HepG2 (cell line): ENCODE data around the gene SYNGR1. TPM values are rescaled to one million over a fixed set of nuclear protein-coding genes. Genes with fewer than 3 reads are reported as not detected.

Source experiments
- ATAC-seq: fragments of 200-7000 bp; cut with Tn5 transposase; 3 replicates; pipeline ENCODE4 v1.9.1; 2020; ENCODE audit warnings: mild to moderate bottlenecking, moderate library complexity
- BruUV-seq: library from RNA; stranded (reverse); fragments of 400-500 nt; replicated peaks from 2 replicates; lab custom pipeline; 2021; lab: Mats Ljungman, UMichigan
- CTCF ChIA-PET: fragments of 300-600 bp; formaldehyde crosslinking; extraction: SDS; loops from one replicate; lab custom pipeline; 2021; ENCODE audit warnings: low total read pairs, inconsistent platforms, low intra/inter-chr PET ratio; lab: Yijun Ruan, JAX
- POLR2A ChIA-PET: fragments of 350-600 bp; sonication (Branson Sonifier 250); formaldehyde crosslinking; loops from one replicate; lab custom pipeline; 2020; ENCODE audit warnings: antibody characterized with exemption, inconsistent platforms; lab: Yijun Ruan, JAX
- DNase-seq: peaks from one replicate; pipeline ENCODE4 v3.0.0-alpha.2; 2015; ENCODE audit warnings: low spot score
- FAIRE-seq: peaks from 3 replicates; lab custom pipeline; 2011; peaks lifted over from hg19 to GRCh38; lab: Jason Lieb, UNC
- H2AFZ ChIP-seq: one replicate; pipeline ENCODE4 v1.6.1; 2011; ENCODE audit warnings: low read length, inconsistent platforms
- H3K27ac ChIP-seq: fragments of 300-600 bp; 3 replicates; pipeline ENCODE4 v1.8.0; 2011; ENCODE audit warnings: mixed run types, mild to moderate bottlenecking, mixed read lengths, low read length, inconsistent platforms; ENCODE audit not compliant: insufficient read depth; ENCODE audit errors: extremely low read length
- H3K27me3 ChIP-seq, 2 experiments: fragments of 200-600 bp in 1 of 2; 2 replicates in 1 of 2; 3 replicates in 1 of 2; pipeline versions ENCODE4 v1.6.0 to v1.8.0; 2011; ENCODE audit warnings: low read length in 2 of 2, mild to moderate bottlenecking in 2 of 2, moderate library complexity in 2 of 2, inconsistent platforms in 1 of 2; ENCODE audit not compliant: insufficient read depth in 2 of 2, control insufficient read depth in 1 of 2
- H3K36me3 ChIP-seq, 2 experiments: fragments of 200-600 bp in 1 of 2; replicated peaks in 1 of 2; 2 replicates in 1 of 2; 3 replicates in 1 of 2; pipeline versions ENCODE4 v1.5.1 to v1.8.0; 2011; ENCODE audit warnings: low read length in 2 of 2, inconsistent platforms in 1 of 2; ENCODE audit not compliant: insufficient read depth in 2 of 2, control insufficient read depth in 1 of 2
- H3K4me1 ChIP-seq: 2 replicates; pipeline ENCODE4 v1.5.1; 2012; ENCODE audit warnings: low read length, inconsistent platforms; ENCODE audit not compliant: insufficient read depth
- H3K4me2 ChIP-seq: 2 replicates; pipeline ENCODE4 v1.6.0; 2011; ENCODE audit warnings: low read depth, low read length, inconsistent platforms
- H3K4me3 ChIP-seq, 3 experiments: fragments of 200-600 bp in 1 of 3; sonication (generic), shearing (Covaris generic) in 1 of 3; replicated peaks in 1 of 3; 2 replicates each; pipeline ENCODE4 v1.5.1; 2011 to 2016; ENCODE audit warnings: low read length in 3 of 3, inconsistent platforms in 2 of 3, low read depth in 2 of 3, mild to moderate bottlenecking in 2 of 3, control low read depth in 1 of 3, mixed read lengths in 1 of 3; ENCODE audit not compliant: insufficient read depth in 1 of 3
- H3K79me2 ChIP-seq: one replicate; pipeline ENCODE4 v1.6.1; 2011; ENCODE audit warnings: low read length, inconsistent platforms; ENCODE audit not compliant: insufficient read depth
- H3K9ac ChIP-seq: 2 replicates; pipeline ENCODE4 v1.6.0; 2011; ENCODE audit warnings: mild to moderate bottlenecking, low read depth, low read length, inconsistent platforms; ENCODE audit not compliant: insufficient read depth
- H3K9me3 ChIP-seq: 2 replicates; pipeline ENCODE4 v1.5.1; 2012; ENCODE audit warnings: mild to moderate bottlenecking, low read length
- H4K20me1 ChIP-seq: 2 replicates; pipeline ENCODE4 v1.6.0; 2011; ENCODE audit warnings: inconsistent platforms, mild to moderate bottlenecking, low read length, moderate library complexity; ENCODE audit not compliant: insufficient read depth
- GABPA ChIP-seq, 2 experiments: IDR thresholded peaks; 2 replicates each; pipeline ENCODE4 v1.6.1; 2011 to 2016; ENCODE audit warnings: low read depth in 2 of 2, low read length in 1 of 2, missing biosample characterization in 1 of 2, missing genetic modification characterization in 1 of 2
- HCFC1 ChIP-seq: fragments of 150-350 bp; IDR thresholded peaks from 2 replicates; pipeline ENCODE4 v1.6.1; 2014; ENCODE audit warnings: low read depth, low read length
- KLF6 ChIP-seq: IDR thresholded peaks from 2 replicates; pipeline ENCODE4 v1.8.0; 2016; ENCODE audit warnings: missing biosample characterization, missing genetic modification reagents
- KLF9 ChIP-seq: IDR thresholded peaks from 2 replicates; pipeline ENCODE4 v1.6.1; 2016; ENCODE audit warnings: low read depth
- MIER3 ChIP-seq: IDR thresholded peaks from 2 replicates; pipeline ENCODE4 v1.6.1; 2016; ENCODE audit warnings: missing compliant biosample characterization, borderline replicate concordance
- MZF1 ChIP-seq: sonication (generic); formaldehyde crosslinking; IDR thresholded peaks from 2 replicates; pipeline ENCODE4 v1.8.1; 2023; ENCODE audit warnings: mild to moderate bottlenecking, missing genetic modification reagents, borderline replicate concordance
- PTBP1 ChIP-seq: fragments of 200-400 bp; formaldehyde crosslinking; IDR thresholded peaks from 2 replicates; pipeline ENCODE4 v1.6.1; 2018; ENCODE audit warnings: low read length, low read depth; ENCODE audit not compliant: poor library complexity, severe bottlenecking
- SSRP1 ChIP-seq: IDR thresholded peaks from 2 replicates; pipeline ENCODE4 v1.6.1; 2016; ENCODE audit warnings: control low read depth
- ZNF121 ChIP-seq: sonication (generic); formaldehyde crosslinking; IDR thresholded peaks from 2 replicates; pipeline ENCODE4 v1.5.0; 2020; ENCODE audit warnings: mild to moderate bottlenecking, missing genetic modification reagents
- ZNF331 ChIP-seq: sonication (generic); formaldehyde crosslinking; IDR thresholded peaks from 2 replicates; pipeline ENCODE4 v1.4.0; 2020; ENCODE audit warnings: missing genetic modification reagents
- ZNF484 ChIP-seq: sonication (generic); formaldehyde crosslinking; IDR thresholded peaks from 2 replicates; pipeline ENCODE4 v1.5.1; 2020; ENCODE audit warnings: mild to moderate bottlenecking, low read depth, missing genetic modification reagents, borderline replicate concordance
- ZNF574 ChIP-seq: sonication (generic); formaldehyde crosslinking; IDR thresholded peaks from 2 replicates; pipeline ENCODE4 v1.4.0; 2020; ENCODE audit warnings: missing genetic modification reagents
- ZNF652 ChIP-seq: IDR thresholded peaks from 2 replicates; pipeline ENCODE4 v1.6.1; 2016; ENCODE audit warnings: low read depth, borderline replicate concordance
- ZNF713 ChIP-seq: sonication (generic); formaldehyde crosslinking; IDR thresholded peaks from 2 replicates; pipeline ENCODE4 v1.4.0; 2020; ENCODE audit warnings: mild to moderate bottlenecking, missing genetic modification reagents
- ZSCAN25 ChIP-seq: sonication (generic); formaldehyde crosslinking; IDR thresholded peaks from 2 replicates; pipeline ENCODE4 v1.8.0; 2022; ENCODE audit warnings: mild to moderate bottlenecking, missing genetic modification reagents
- WGBS: methylation state at CpG from one replicate; pipeline ENCODE4 v1.1.6; 2017; ENCODE audit warnings: low lambda C conversion rate; 5-methylcytosine and 5-hydroxymethylcytosine counted together
- in situ Hi-C: cut with HindIII; loops from 2 replicates; pipeline ENCODE4 v1.10.0; 2017; ENCODE audit warnings: low pct_unique_long_range_greater_than_20kb; ENCODE audit not compliant: extremely low pct_ligation_motif_present
- intact Hi-C: fragments of 100-400 bp; cut with micrococcal nuclease; formaldehyde crosslinking; loops from one replicate; pipeline ENCODE4 v1.10.0; 2022; ENCODE audit not compliant: unreplicated experiment
- polyA plus RNA-seq, 8 experiments: library from polyadenylated mRNA; depleted of rRNA in 3 of 8; stranded (reverse) in 7 of 8; unstranded in 1 of 8; fragments of >200 nt; fragmentation: Illumina TruSeq in 4 of 8; extraction: Trizol in 4 of 8; gene quantifications; 2 replicates each; pipeline versions ENCODE4 v1.2.1 to v1.2.3, GENCODE V29; 2011 to 2016; ENCODE audit warnings: low read depth in 4 of 8, missing spikeins in 1 of 8, mixed read lengths in 1 of 8; ENCODE audit not compliant: insufficient read depth in 1 of 8
- total RNA-seq, 5 experiments: library from RNA; depleted of rRNA; stranded (reverse); fragments of >200 nt; fragmentation: Illumina TruSeq; extraction: Trizol; gene quantifications; 2 replicates each; pipeline ENCODE4 v1.2.3, GENCODE V29; 2016; ENCODE audit warnings: low read depth in 1 of 5

SYNGR1 gene
- total and polyA plus RNA-seq, 2 of the 13 experiments (the other 11 are each of a cell fraction or from before 2014, with no cell fraction given), result 0.27 to 2.7 TPM

- no peak for FAIRE-seq
- no peak for DNase-seq
- CTCF ChIA-PET, result no interaction called here
- H3K27ac ChIP-seq, result no peak overlapping the region
- no peaks in the 10 kb centered on the region for H3K36me3 ChIP-seq
- TF ChIP-seq ZNF121 (CRISPR knock-in tag) (peak; percentile 39; the same call in 1 of the 2 replicates), KLF6 (CRISPR knock-in tag) (no peak), ZNF652 (CRISPR knock-in tag) (peak; percentile 53; the same call in 1 of the 2 replicates)
- TF ChIP-seq, all 625 proteins: peak for 2
- Histone ChIP-seq H2AFZ (no peak overlapping the region), H3K27me3 (peaks cover 4 to 26% of the 10 kb centered on the region in 2 experiments; a peak in 4 of 5 replicates), H3K4me1 (no peaks in the 10 kb centered on the region), H3K4me3 (no peak overlapping the region), H3K9ac (no peak overlapping the region), H3K4me2 (no peak overlapping the region), H3K9me3 (no peaks in the 10 kb centered on the region), H3K79me2 (no peaks in the 10 kb centered on the region), H4K20me1 (no peaks in the 10 kb centered on the region)
- intact Hi-C loops (no loop called here), in situ Hi-C loops (no loop called here)
- peak; percentile 12; the same call in 2 of the 3 replicates for ATAC-seq
- no TSS peak for BruUV-seq
- POLR2A ChIA-PET, result no interaction called here
- 27% methylated on average over 12 of the region's 14 CpGs for WGBS
Observed at GRCh38 chr22:39381009-39381755, 31.4 kb downstream of the SYNGR1 start.

- no peak for FAIRE-seq
- ChIA-PET POLR2A (no interaction called here), CTCF (no interaction called here)
- no peak overlapping the region for H3K27ac ChIP-seq
- BruUV-seq, result no TSS peak
- no peak overlapping the region for H3K4me2 ChIP-seq
- H3K27me3 ChIP-seq, result peaks cover 4 to 26% of the 10 kb centered on the region in 2 experiments; a peak in 4 of 5 replicates
- H4K20me1 ChIP-seq, result no peaks in the 10 kb centered on the region
- H2AFZ ChIP-seq, result no peak overlapping the region
- H3K9me3 ChIP-seq, result no peaks in the 10 kb centered on the region
- intact Hi-C loops (no loop called here), in situ Hi-C loops (no loop called here)
- 63% methylated on average over 5 of the region's 8 CpGs for WGBS
- no peaks in the 10 kb centered on the region for H3K4me1 ChIP-seq
- TF ChIP-seq ZNF574 (CRISPR knock-in tag) (no peak), PTBP1 (no peak), ZSCAN25 (no peak), SSRP1 (CRISPR knock-in tag) (no peak), HCFC1 (no peak), MZF1 (no peak), ZNF484 (CRISPR knock-in tag) (no peak), ZNF713 (CRISPR knock-in tag) (no peak), GABPA (IDR thresholded peaks at IDR 0.05; ENCODE audit: low read depth, low read length) (no peak), GABPA (CRISPR knock-in tag; IDR thresholded peaks at IDR 0.05; ENCODE audit: low read depth) (no peak), KLF9 (CRISPR knock-in tag) (no peak), ZNF331 (CRISPR knock-in tag) (no peak), MIER3 (CRISPR knock-in tag) (no peak)
- H3K79me2 ChIP-seq, result no peaks in the 10 kb centered on the region
- no peaks in the 10 kb centered on the region for H3K36me3 ChIP-seq
- no peak for DNase-seq
- H3K4me3 ChIP-seq, result no peak overlapping the region
- H3K9ac ChIP-seq, result no peak overlapping the region
- ATAC-seq, result no peak
Observed at GRCh38 chr22:39381930-39382329, 32.1 kb downstream of the SYNGR1 start.
